ENCODE results near the gene PRRG3.

The PRRG3 gene

GRCh38 chrX:151708821-151709220, 13.6 kb downstream of the PRRG3 start:
- DNase-seq = no peak

- DNase-seq = no peak
Observed at GRCh38 chrX:151710457-151710856, 15.2 kb downstream of the PRRG3 start.

DNA sequence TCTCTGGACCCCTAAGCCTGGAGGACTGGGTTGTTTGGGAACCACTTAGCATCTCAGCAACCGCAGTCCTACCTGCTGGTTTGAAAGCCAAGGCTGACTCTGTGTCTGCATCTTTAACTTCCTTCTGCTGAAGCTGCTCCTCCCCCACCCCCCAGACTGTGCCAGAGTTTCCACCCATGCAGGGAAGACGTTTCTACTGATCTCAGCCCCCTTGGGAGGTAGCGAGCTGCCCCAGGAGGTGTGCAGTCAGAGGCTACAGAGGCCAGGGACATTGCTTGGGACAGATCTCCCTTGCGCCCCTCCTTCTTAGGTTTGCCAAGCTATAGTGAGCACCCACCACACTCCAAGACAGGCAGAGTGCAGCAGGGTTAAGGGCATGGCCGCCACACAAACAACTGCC, 15.9 kb downstream of the PRRG3 start:
- DNase-seq = no peak

DNA sequence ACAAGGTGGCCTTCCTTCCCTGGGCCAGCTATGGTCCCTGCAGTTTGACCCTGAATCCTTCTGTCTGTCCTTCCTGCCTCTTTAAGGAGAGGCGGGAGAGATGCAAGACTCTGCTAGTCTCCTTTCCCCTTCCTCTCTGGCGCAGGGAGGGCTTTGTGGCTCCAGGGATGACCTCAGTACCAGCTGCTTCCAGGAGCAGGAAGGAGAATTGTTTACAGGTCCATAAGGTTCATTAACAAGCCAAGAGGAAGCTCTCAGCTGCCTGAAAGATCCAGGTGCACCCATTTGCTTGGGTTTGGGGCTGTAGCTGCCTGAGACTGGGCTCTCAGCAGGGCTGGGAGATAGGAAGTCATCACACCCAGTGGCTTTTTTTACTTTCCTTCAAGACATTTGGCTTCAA, 16.5 kb downstream of the PRRG3 start:
- DNase-seq = no peak

GRCh38 chrX:151712253-151712652, 17.0 kb downstream of the PRRG3 start:
- no peak for DNase-seq

- no peak for DNase-seq
Observed at GRCh38 chrX:151713849-151714248, 18.6 kb downstream of the PRRG3 start.

GRCh38 chrX:151714362-151714761, 19.1 kb downstream of the PRRG3 start:
- DNase-seq = no peak

DNA sequence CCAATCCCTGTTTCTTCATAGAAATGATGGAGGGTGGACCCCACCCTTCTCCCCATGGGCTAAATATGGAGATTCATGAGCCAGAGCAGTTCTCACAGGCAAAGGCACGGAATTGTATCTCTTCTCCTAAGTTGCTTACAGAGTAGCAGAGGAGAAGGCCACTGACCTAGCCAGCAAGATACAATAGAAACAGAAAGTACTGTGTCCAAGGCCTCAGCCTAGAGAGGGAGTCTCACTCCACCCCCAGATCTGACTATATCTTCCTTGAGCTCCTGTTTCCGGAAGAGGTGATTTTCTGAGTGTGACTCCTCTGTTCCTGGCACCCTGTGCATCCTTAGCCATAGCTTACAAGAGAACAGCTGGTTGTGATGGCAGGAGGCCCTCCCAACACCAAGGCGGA, 20.5 kb downstream of the PRRG3 start, which contains the start of gene FATE1:
Gene FATE1 (plus strand): TSS at position 284 of the 400 bp plus-strand sequence. CDS start 85 bp downstream, at position 369.
- DNase-seq = no peak

GRCh38 chrX:151722241-151722846, 27.1 kb downstream of the PRRG3 start:
- peak; percentile 47 for DNase-seq

- DNase-seq = no peak
Observed at GRCh38 chrX:151723156-151723760, 28.0 kb downstream of the PRRG3 start.

GRCh38 chrX:151724563-151725337, 29.5 kb downstream of the PRRG3 start:
- no peak for DNase-seq

DNA sequence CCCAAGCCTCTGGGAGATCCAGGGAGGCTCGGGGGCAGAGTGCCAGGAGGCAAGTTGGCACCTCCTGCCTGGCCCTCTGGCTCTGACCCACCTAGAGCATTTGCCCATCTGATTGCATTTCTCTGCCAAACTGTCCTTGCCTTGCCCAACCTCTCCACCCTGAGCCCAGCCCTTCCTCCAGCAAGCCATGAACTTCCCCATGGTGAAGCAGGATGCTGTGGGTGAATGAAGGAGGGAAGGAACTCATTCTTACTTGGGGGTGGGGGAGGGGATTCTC, 30.0 kb downstream of the PRRG3 start:
- no peak for DNase-seq

GRCh38 chrX:151726751-151727150, 31.5 kb downstream of the PRRG3 start:
- DNase-seq = no peak

DNA sequence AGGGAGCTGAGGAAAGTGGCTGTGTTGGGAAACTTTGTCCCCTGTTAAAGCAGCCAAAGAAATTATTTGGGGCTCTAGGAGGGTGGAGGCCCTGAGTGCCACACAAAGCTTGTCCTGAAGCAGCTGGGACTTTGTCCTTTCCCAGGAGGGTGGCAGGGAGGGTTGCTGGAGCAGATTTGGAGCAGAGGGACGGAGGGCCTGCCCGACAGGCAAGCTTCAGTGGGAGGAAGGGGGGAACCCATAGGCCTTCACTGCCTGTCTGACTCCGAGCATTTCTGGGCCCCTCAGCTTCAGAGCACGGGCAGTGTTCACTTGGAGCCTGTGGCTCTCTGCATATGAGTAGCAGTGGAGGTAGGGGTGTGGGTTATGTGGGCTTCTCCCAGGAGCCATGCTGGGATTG, 32.1 kb downstream of the PRRG3 start:
- no peak for DNase-seq

- no peak for DNase-seq
Observed at GRCh38 chrX:151729056-151729725, 33.9 kb downstream of the PRRG3 start.

GRCh38 chrX:151734446-151734845, 39.2 kb downstream of the PRRG3 start, which contains the start of gene CNGA2:
Gene CNGA2 (plus strand): TSS chrX:151734746. CDS start chrX:151738484, 3,738 bp downstream.
- no peak for DNase-seq

DNA sequence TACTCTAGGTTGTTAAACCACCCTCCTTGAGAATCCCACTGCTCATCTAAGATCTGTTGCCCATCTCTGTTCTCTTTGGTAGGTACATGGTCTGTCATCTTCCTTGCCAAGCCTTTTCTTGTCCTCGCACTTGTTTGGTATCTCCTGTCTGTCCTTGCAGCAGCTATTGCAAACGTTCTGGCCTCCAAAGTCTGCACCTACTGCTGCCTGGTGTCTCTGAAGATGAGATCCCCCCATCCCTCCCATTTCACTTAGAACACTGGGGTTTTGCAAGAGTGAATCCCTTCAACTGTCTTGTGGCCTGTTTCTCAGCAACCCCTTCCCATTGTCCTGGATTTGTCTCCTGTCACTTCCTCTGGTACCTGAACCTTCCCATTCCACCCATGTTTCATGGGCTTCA, 40.0 kb downstream of the PRRG3 start:
- no peak for DNase-seq

DNA sequence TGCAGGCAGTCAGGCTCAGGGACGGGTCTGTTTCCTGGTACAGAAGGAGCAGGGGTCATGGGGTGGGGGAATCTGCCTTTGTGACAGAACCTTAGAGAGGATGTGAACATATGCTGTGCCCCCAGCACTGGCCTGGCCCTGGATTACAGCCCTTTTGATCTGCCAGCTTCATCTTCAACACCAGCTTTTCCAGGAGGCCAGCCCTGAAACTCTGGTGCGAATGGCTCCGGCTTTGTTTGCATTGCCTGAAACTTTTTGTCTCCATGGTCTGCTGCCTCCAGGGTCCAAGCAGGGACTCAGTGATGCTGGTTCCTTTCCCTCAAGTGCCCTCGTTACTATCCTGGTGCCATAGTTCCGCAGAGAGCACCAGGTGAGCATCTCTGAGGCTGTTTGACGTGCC, 41.4 kb downstream of the PRRG3 start:
- DNase-seq = no peak

DNA sequence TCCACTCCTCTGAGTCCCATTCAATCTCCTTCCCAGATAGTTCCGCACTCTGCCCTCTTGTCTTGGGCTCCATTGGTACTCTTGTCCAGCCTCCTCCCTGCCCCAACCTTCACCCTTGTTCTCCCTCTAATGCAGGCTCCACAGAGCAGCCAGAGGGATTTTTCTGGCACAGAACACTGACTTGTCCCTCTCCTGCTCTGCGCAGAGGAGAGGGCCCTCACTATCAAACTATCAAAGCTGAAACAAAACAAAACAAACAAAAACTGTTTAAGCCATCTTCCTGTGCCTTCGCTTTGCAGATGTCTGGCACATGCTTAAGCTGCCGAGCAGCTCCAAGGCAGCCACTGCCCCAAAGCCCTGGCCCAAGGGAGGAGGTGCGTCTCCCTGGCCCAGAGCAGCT, 42.2 kb downstream of the PRRG3 start:
- DNase-seq = no peak

GRCh38 chrX:151738751-151739150, 43.5 kb downstream of the PRRG3 start:
- DNase-seq = no peak

- no peak for DNase-seq
Observed at GRCh38 chrX:151741606-151742005, 46.3 kb downstream of the PRRG3 start.

DNA sequence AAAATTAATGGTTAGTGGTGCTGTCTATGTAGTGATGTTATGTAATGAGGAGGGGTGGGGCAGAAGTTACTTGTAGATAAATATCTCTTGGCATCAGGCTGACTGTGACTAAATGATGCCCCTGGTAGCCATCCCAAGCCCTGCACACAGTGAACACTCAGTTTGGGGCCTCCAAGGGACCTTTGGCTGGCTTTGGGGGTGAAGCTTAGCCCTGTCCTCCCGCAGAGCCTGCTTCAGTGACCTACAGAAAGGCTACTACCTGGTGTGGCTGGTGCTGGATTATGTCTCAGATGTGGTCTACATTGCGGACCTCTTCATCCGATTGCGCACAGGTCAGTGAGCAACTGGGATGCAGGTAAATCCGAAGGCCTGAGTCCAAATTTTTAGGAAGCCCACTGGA, 47.1 kb downstream of the PRRG3 start:
- DNase-seq = no peak

GRCh38 chrX:151743651-151744470, 48.6 kb downstream of the PRRG3 start:
- no peak for DNase-seq
